GM13977 (cell line): ENCODE data around the gene MLLT1.

ENCODE experiments used
- DNase-seq: peaks from one replicate; pipeline ENCODE4 v3.0.0; 2012; ENCODE audit warnings: low spot score
- CTCF ChIP-seq: IDR thresholded peaks from 2 replicates; pipeline ENCODE4 v1.5.1; 2012; ENCODE audit warnings: mild to moderate bottlenecking, control low read depth; ENCODE audit not compliant: insufficient read depth; ENCODE audit errors: extremely low read depth, missing control alignments
- in situ Hi-C: fragments of 300-500 bp; cut with MboI; formaldehyde crosslinking; loops from one replicate; pipeline ENCODE4 v1.12.0; 2022; ENCODE audit warnings: low sequenced_read_pairs, low pct_unique_long_range_greater_than_20kb, mixed read lengths, inconsistent platforms; ENCODE audit not compliant: unreplicated experiment

MLLT1 gene

GRCh38 chr19:6246174-6247006 is 33.4 kb downstream of the MLLT1 start:
- no peak for TF ChIP-seq CTCF
- DNase-seq, result no peak
- in situ Hi-C loops, result no loop called here

DNA sequence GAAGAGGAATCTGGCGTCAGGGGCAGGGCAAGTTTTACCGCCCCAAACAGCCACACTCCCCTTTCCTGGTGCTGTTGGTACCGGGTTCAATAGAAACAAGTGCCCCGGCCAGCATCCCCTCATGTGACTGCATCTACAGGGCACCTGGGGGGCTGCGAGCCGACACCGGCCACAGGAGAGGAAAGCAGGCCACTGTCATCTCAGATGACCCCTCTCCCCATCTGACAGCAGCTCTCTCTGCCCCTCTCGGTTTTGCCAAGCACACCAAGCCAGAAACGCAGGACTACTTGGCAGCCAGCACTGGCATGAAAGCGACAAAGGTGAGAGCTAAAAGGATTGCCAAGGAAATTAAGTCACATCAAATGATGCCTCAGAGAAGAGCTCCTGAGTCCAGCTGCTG is 37.1 kb downstream of the MLLT1 start:
- no peak for TF ChIP-seq CTCF
- in situ Hi-C loops, result no loop called here
- no peak for DNase-seq

- in situ Hi-C loops, result no loop called here
- TF ChIP-seq CTCF, result no peak
- DNase-seq, result no peak
Measured at GRCh38 chr19:6241680-6242377, 37.9 kb downstream of the MLLT1 start.

- DNase-seq, result no peak
- TF ChIP-seq CTCF, result no peak
- in situ Hi-C loops, result no loop called here
Measured at GRCh38 chr19:6241056-6241455, 38.7 kb downstream of the MLLT1 start.

DNA sequence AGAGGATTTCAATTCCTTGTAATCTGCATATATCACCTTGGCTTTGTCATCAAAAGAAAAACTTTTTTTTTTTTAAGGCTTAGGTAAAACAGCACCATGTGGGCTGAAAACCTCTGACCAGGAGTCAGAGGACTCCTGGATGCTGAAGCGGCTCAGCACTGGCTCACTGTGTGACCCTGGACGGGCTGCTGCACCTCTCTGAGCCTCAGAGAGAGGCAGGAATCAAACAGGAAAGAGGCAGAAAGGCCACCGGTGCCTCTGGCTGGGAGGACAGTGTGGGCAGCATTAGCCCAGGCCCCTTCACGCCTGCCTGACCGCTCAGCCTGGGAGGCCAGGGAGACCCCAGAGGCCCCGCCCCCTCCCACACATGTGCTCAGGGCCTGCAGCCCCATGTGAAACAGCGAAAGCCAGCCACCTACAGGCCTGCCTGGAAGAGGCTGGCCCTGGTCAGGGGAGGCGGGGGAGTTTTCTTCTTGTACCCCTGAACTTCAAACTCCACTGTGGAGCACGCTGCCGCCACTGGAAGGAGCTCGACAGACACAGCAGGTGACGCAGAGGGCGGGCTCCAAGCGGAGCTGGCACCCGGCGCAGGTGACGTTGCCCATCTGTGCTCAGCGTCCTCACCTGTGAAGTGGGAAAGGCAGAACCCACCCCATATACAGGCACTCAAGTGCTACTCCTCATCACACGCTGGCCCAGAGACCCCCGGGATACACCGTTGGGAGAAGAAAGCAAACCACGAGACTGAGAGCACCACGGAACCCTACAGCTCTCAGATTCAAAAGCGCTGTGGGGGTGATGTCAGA is 39.7 kb downstream of the MLLT1 start:
- in situ Hi-C loops, result no loop called here
- TF ChIP-seq CTCF, result no peak
- no peak for DNase-seq

DNA sequence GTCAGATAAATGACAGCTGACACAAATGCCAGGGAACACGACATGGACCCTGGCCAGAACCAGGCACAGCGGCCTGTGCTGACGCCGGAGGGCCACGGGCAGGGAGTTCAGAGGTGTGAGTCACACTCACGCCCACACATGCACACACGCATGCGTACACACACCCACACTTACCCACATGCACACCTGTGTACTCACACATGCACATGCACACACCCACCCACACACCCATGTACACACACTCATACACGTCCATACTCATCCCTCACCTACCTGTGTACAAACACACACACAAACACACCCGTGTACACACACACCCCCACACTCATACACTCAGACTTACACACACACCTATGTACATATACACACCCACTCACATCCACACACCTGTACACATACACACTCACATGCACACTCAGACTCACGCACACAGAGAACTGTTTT is 40.4 kb downstream of the MLLT1 start:
- no peak for DNase-seq
- no peak for TF ChIP-seq CTCF
- in situ Hi-C loops, result no loop called here
